ENCODE results near the gene SETD2. TPM values are rescaled to one million over a fixed set of nuclear protein-coding genes. Genes with fewer than 3 reads are reported as not detected.
A peak's percentile ranks its signal among the peaks of the same experiment; 100 is the strongest.
"Not testable (repeated sequence)": the region's sequence is repeated elsewhere in the genome, so short reads cannot be mapped to it uniquely, and the experiment has no call there.

The SETD2 gene
- total RNA-seq, 1 donor from 2014 or later: 37.8 TPM

DNA sequence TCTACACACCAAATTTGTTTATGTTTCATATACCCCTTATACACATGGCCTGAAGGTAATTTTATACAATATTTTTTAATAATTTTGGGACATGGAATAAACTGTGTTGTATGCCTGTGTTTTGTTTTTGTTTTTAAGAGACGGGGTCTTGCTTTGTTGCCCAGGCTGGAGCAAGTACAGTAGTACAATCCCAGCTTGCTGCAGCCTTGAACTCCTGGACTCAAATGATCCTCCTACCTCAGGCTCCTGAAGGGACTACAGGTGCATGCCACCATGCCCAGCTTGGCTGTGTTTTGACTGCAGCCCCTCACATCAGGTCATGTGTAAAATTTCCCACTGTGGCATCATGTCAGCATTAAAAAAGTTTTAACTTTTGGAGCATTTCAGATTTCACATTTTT, 18.6 kb downstream of the SETD2 start:
- no peak for DNase-seq

DNA sequence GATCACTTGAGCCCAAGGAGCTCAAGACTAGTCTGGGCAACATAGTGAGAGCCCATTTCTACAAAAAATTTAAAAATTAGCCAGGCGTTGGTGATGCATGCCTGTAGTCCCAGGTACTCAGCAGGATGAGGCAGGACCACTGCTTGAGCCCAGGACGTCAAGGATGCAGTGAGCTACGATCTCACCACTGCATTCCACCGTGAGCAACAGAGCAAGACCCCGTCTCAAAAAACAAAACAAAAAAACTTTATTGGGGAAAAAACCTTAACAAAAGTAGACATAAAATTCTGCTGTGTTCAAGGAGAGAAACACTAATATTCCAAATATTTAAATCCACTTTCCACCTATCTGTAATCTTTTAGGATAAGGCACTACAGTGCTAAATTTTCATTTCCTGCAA, 20.8 kb downstream of the SETD2 start:
- no peak for DNase-seq

DNA sequence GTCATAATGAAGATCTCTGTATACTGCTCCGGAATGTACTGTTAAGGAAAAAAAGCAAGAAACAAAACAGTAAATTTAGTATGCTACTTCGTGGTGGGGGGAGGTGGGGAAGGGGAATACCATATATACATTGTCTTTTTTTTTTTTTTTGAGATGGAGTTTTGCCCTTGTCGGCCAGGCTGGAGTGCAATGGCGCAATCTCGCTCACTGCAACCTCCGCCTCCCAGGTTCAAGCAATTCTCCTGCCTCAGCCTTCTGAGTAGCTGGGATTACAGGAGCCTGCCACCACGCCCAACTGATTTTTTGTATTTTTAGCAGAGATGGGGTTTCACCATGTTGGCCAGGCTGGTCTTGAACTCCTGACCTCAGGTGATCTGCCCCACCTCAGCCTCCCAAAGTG, 21.4 kb downstream of the SETD2 start:
- not testable (repeated sequence) for DNase-seq

DNA sequence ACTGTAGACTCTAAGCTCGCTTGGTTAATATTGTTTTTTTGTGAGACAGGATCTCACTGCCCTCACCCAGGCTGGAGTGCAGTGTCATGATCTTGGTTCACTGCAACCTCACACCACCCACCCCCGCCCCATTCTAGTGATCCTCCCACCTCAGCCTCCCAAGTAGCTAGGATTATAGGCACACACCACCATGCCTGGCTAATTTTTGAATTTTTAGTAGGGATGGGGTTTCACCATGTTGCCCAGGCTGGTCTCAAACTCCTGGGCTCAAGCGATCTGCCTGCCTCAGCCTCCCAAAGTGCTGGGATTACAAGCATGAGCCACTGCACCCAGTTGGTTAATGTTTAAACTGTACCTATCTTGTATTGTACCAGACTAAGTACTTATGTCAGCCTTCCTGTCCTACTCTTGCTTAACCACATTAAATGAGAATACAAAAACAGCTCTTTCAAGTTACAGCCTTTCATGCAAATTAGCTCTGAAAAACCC, 22.9 kb downstream of the SETD2 start:
- DNase-seq: not testable (repeated sequence)

DNA sequence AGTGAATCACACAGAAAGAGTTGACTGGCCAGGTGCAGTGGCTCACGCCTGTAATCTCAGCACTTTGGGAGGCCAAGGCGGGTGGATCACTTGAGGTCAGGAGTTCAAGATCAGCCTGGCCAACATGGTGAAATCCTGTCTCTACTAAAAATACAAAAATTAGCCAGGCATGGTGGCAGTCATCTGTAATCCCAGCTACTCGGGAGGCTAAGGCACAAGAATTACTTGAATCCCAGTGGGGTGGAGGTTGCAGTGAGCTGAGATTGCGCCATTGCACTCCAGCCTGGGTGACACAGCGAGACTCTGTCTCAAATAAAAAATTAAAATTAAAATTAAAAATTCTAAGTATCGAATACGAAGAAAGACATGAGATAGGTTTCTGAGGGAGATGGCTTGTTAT, 23.4 kb downstream of the SETD2 start:
- DNase-seq: not testable (repeated sequence)

DNA sequence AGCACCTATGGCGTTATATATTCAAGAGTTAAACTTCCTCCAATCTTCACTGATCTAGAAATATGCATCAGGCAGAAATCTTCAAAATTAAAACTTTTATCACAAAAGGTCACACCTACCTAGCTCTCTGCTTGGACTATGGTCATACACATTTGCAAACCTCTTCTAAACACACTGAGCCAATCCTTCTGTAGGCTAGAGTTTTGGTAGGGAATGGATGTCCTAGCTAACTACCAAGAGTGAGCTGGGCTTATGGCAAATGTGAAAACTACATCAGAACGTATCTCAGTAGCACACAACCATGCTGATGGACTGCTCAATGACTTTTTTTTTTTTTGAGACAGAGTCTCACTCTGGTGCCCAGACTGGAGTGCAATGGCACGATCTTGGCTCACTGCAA, 29.6 kb downstream of the SETD2 start:
- DNase-seq: no peak

DNA sequence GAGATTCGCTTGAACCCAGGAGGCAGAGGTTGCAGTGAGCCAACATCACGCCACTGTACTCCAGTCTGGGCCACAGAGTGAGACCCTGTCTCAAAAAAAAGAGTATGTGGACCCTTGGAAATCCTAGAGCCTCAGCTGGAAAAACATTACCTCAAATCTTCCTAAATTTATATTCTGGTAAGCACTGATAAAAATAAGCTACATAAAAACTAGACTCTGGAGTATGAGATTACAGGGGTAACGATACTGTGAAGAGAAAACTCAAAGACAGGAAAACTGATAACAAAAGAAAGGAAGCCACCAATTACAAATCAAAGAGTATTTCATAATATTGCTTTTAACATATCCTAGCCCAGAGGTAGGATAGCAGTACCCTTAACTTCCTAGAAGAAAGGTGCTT, 30.3 kb downstream of the SETD2 start:
- peak; percentile 14 for DNase-seq

DNA sequence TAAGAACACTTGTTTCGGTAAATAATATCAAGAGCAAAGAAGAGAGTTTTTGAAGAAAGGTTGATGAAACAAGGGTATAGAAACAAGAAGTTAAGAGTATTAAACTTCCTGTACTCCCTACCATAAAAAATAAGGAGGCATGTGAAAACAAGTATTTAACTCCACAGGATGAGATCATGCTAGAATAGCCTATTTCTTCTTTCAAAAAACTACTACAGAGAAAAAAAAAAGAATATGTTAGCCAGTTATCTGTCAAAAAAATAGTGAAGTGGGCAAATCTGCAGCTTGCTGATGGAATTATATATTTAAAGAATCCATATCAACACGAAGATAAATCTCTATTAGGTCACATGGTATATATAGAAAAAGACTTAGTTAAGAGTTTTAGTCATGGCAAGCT, 33.4 kb downstream of the SETD2 start:
- no peak for DNase-seq

DNA sequence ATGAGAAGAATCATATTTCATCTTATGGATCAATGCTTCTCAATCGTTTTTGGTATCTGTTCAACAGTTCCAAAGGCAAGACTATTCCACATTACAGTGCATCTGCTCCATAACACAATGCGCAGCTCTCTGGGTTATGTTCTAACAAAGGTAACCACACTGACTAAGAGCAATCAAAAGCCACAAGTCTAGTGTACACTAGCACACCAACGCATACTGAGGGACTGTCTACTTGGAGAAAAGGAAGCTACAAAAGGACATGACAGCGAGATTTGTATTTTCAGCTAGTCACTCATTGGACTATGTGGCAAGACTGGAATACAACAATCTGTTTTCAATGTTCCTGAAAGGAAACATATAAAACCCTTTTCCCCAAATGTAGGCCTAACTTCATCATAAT, 35.8 kb downstream of the SETD2 start:
- DNase-seq: no peak

DNA sequence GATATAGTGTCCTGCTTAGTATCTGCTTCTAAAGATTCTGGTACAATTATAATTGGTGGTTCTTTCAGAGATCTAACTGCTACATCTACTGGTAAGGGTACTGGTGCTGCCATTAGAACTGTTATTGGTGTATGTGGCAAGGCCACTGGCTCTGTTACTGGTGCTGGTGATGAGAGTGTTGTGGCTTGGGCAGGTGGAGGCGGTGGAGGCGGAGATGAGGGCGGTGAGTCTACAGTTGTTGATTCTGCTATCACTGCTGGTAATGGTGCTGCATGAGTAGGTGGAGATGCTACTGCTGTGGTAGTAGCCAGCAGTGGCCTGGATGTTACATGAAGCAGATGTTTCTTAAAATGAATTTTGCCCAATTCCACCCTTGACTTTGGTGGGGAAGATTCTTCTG, 40.1 kb downstream of the SETD2 start:
- DNase-seq: no peak

DNA sequence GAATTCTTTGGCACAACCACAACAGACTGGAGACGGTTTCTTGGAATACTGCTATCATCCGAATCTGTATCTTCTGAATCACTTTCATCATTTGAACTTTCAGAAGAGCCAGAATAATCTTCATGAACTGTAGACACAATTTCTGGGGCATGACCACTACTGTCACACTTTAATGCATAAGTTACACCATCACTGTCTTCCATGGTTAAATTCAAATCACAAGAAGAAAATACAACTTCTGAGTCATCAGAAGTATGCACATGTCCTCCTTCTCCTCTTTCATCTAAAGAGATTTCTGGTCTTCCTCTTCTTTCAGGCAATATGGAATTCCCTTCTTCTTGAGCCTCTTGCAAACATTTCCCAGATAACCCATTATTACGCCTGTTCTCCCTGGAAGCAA, 42.5 kb downstream of the SETD2 start:
- no peak for DNase-seq

DNA sequence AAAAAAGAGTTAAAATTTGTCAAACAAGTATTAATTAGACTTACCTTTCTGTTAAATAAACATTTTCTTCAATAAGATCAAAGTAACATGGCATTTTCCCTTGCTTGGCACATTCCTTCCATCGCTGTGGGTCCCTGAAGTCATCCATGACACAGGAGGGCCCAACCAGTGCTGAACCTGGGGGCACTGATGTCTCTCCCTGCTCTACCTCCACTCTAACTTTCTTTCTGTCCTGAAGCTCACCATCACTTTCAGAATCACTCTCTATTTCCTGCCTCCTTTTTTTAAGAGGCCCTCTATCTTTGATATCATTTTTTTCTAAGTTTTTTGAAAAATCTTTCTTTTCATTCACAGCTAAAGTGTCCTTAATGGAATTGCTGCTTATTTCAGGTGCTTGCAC, 43.8 kb downstream of the SETD2 start:
- DNase-seq: no peak

DNA sequence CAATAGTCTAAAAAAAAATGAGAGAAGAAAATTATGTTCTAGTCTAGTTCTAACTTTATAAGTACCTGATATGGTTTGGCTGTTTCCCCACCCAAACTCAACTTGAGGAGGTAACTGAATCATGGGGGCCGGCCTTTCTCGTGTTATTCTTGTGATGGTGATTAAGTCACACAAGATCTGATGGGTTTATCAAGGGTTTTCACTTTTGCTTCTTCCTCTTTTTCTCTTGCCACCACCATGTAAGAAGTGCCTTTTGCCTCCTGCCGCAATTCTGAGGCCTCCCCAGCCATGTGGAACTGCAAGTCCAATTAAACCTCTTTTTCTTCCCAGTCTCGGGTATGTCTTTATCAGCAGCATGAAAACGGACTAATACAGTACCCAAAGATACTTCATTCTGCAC, 44.5 kb downstream of the SETD2 start:
- DNase-seq: not testable (repeated sequence)

DNA sequence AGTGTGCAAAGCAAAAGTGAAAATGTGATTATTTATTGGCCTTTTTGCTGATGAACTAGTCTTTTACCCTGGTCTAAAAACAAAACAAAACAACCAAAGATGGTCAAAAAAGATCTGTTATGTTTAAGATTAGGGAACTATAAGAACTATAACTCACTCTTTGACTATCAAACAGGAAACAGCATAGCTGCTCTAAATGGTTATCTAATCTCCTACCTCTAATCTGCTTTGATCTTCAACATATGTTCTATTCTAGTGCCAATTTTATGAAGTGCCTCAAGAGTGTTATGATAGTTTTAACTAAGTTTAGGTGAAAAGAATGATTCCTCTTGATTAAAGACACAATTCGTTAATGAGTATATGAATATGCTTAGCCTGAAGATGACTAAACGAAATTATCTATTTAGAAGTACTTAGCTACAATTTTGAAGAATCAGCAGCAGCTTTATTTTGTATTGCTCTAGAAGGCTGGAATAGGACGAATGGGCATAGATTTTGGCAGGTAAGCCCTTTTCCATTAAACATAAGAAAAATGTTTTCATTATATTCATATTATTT, 46.0 kb downstream of the SETD2 start:
- DNase-seq: peak; percentile 16

DNA sequence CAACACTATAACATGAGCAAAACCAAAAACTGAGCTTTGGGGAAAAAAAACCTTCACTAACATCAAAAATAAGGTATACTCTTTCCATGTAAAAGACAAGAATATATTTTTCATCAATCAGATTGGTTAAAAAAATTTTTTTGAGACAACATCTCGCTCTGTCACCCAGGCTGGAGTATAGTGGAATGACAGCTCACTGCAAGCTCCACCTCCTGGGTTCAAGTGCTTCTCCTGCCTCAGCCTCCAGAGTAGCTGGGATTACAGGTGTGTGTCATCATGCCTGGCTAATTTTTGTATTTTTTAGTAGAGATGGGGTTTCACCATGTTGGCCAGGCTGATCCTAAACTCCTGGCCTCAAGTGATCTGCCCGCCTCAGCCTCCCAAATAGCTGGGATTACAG, 48.4 kb downstream of the SETD2 start:
- not testable (repeated sequence) for DNase-seq

DNA sequence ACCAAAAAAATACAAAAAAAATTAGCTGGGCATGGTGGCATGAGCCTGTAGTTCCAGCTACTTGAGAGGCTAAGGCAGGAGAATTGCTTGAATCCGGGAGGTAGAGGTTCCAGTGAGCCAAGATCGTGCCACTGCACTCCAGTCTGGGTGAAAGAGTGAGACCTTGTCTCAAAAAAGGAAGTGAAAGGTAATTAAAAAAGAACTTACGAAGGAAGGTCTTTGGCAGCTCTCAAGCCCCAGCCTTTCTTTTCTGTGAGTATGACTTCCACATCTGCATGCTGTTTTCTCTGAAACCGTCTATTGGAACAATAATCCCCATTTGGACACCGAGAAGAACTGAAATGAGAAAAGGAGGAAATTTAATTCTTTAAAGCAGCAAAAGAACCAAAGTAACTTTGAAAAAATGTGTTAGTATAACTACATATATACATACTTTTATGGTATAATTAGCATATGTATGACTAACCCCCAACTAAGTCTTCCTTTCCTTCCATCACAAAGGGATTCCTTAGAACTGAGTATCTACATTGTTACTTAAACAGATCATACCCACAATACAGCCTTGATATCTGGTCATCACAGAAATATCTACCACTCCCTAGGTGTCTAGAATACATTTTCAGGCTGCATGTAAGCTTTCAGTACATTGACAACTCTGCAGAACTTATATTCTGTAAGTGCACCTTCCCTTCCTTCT, 50.1 kb downstream of the SETD2 start:
- DNase-seq: no peak

DNA sequence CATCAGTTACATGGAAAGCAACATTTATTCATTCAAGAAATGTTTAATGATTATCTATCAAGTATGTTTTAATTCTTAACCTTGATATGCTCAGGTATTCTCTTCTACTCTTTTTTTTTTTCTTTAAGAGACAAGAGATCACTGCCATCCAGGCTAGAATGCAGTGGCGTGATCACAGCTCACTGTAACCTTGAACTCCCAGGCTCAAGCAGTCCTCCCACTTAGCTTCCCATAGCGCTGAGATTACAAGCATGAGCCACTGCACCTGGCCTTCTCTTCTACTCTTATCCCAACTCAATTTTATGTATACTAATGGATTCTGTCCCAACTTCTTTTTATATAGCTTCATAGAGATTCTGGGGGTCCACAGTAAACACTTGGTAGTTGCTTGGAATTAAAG, 50.9 kb downstream of the SETD2 start:
- DNase-seq: no peak

DNA sequence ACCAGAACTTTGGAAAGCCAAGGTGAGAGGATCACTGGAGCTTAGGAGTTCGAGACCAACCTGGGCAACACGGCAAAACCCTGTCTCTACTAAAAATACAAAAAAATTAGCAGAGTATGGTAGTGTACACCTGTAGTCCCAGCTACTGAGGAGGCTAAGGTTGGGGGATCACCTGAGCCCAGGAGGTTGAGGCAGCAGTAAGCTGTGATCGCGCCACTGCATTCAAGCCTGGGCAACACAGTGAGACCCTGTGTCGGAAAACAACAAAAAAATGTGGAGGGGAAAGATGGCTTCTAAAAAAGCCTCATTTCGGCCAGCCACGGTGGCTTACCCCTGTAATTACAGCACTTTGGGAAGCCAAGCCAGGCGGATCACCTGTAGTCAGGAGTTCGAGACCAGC, 54.5 kb downstream of the SETD2 start:
- DNase-seq: no peak

DNA sequence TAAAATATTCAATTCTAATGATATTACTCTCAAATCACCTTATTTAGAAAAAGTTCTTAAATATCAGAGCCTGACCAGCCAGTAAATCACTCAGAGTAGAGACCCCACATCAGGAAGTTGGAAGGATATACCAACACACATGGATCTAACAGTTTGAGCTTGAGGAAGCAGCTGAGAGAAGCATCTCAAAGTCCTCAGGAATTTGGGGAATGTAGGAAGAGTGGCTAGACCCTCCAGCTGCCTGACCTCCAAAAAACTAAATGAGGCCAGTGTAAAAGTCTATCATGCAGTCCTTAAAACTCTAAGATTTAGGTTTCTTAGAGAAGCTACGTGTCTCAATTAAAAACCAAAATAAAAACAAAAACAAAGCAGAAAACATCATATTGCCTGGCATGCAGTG, 55.4 kb downstream of the SETD2 start:
- DNase-seq: peak; percentile 5

DNA sequence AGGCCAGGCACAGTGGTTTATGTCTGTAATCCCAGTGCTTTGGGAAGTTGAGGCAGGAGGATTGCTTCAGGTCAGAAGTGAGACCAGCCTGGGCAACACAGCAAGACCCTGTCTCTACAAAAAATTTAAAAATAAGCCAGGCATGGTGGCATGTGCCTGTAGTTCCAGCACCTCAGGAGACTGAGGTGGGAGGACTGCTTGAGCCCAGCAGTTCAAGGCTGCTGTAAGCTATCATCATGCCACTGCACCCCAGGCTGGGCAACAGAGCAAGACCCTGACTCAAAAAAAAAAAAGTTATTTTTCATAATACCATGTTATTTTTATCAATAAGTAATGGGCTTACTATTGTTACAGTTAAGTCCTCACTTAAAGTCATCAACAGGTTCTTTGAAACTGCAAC, 59.7 kb downstream of the SETD2 start:
- DNase-seq: no peak

DNA sequence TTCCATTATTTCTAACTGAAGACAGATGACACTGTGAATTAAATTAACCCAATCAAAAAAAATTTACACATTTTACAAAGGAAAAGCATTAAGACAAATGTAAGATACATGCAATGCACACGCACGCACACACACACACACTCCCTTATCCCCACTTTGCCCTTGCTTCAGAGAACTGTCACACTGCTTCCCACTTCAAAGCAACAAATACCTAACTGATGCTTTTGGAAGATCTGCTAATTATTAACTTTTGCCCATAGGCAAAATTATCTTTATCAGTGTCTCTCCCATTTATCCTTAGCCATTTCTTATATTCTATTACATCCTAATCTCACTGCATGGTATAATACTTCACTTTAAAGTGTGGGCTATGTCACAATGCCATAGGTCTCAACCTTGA, 60.3 kb downstream of the SETD2 start:
- no peak for DNase-seq

DNA sequence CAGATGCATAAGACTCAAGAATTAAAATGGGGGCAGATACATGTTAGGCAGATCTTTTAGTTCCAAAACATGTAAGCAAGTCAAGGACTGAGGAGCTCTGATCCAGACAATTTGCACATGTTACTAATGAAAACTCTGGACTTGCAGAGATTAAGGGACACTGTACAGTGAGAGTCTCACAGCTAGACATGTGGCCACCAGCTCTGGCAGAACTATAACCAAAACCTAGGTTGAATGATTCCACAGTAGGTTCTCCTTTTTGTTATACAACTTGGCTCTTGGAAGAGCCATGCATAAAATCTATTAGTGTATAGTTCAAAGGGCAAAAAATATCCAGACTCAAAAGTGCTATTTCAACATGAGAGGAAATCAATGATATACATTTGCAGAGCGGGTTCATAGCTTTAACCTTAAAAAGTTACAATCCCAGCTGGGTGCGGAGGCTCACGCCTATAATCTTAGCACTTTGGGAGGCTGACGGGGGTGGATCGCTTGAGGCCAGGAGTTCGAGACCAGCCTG, 61.8 kb downstream of the SETD2 start:
- no peak for DNase-seq

DNA sequence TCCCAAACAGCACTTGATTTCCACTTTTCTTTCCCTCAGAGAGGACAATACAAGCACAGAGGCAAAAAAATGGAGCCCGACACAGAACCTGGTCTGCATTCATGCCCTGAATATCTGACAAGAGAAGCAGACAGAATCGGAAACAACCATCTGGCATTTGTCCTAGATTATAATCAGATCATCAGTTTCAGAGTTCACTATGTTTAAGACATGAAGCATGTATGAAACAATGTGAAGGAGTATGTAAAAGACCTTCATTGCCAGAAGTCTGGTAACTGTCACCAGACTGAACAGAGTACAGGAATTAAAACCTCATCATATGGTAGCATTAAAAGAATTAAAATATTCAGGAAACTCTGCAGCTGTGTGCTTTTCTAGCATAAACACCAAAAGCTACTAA, 65.0 kb downstream of the SETD2 start:
- no peak for DNase-seq

DNA sequence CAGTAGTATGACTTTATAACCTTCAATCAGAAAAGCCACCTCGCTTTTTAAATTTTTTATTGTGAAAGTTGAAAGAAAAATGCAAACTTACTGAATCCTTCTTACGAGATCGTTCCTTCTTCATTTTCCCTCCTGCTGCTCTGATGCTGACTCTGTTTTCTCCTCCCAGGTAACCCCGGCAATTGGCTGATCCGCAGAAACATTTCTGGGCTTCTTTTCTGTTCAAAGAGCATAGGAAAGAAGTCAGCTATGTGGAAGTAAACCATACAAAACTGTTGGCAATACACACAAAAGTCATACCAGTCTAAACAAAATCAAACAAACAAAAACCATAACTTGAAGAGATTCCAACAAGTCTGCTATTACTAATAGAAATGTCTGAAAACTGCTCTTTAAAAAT, 66.0 kb downstream of the SETD2 start:
- no peak for DNase-seq

DNA sequence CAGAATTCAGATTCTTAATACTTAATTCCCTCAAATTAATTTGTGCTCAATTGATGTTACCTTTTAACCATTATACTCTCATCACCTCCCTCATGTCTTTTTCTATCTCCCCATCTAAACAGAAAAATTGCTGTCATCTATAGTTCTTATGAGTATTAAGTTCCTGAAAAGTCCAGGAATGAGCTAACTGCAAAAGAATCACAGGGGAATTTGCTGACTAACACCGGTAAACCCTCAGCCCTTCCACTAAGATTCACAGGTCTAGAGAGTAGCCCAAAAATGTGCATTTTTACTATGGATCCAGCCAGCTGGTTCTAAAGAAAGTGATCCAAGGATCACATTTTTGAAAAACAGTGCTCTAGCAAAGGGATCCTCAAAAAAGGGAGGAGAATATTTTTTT, 67.0 kb downstream of the SETD2 start:
- DNase-seq: peak; percentile 21
